ENCODE data around the gene HSPA1B.
A peak's percentile ranks its signal among the peaks of the same experiment; 100 is the strongest.
"Not testable (repeated sequence)": the region's sequence is repeated elsewhere in the genome, so short reads cannot be mapped to it uniquely, and the experiment has no call there.

The HSPA1B gene

DNA sequence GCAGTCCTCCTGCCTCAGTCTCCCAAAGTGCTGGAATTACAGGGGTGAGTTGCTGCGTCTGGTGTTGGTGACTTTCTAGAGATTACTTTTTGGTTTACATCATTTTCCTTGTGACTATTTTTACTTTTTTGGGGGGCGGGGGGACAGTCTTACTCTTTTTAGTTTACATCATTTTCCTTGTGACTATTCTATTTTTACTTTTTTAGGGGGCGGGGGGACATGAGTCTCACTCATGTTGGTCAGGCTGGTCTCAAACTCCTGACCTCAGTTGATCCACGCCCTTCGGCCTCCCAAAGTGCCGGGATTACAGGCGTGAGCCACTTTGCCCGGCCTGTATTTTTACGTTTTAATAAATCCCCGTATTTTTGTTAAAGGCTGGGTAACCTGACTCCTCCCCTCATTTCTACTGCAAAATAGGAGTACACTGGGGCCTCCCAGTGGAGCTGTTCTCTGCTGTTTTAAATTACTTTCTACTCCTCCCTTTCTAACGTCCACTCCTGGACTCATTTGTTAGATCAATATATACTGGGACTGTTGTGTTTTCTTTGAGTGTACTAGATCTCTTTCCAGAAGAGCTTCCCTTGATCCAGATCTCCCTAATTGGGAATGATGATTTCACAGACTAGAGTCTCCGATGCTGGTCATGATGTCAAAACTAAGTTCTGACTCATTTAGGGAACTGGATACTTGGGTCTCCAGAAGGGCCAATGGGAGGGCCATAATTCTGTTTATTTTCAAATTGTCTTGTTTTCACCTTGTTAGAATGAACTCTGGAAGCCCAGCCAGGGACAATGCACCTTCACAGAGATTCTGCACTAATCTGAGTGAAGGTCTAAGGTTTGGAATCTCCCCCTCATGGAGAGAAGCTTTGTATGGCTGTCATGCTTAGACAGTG is 9.2 kb downstream of the HSPA1B start (continued):
- TF ChIP-seq, protein P1, sequence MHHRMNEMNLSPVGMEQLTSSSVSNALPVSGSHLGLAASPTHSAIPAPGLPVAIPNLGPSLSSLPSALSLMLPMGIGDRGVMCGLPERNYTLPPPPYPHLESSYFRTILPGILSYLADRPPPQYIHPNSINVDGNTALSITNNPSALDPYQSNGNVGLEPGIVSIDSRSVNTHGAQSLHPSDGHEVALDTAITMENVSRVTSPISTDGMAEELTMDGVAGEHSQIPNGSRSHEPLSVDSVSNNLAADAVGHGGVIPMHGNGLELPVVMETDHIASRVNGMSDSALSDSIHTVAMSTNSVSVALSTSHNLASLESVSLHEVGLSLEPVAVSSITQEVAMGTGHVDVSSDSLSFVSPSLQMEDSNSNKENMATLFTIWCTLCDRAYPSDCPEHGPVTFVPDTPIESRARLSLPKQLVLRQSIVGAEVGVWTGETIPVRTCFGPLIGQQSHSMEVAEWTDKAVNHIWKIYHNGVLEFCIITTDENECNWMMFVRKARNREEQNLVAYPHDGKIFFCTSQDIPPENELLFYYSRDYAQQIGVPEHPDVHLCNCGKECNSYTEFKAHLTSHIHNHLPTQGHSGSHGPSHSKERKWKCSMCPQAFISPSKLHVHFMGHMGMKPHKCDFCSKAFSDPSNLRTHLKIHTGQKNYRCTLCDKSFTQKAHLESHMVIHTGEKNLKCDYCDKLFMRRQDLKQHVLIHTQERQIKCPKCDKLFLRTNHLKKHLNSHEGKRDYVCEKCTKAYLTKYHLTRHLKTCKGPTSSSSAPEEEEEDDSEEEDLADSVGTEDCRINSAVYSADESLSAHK (tag by site-specific recombination; IDR thresholded peaks at IDR 0.05), result no peak
- 0 out of 2 replicates have a peak, but pooled peaks have one; percentile 52 for TF ChIP-seq ZFP37 (tag by site-specific recombination; IDR thresholded peaks at IDR 0.05)

DNA sequence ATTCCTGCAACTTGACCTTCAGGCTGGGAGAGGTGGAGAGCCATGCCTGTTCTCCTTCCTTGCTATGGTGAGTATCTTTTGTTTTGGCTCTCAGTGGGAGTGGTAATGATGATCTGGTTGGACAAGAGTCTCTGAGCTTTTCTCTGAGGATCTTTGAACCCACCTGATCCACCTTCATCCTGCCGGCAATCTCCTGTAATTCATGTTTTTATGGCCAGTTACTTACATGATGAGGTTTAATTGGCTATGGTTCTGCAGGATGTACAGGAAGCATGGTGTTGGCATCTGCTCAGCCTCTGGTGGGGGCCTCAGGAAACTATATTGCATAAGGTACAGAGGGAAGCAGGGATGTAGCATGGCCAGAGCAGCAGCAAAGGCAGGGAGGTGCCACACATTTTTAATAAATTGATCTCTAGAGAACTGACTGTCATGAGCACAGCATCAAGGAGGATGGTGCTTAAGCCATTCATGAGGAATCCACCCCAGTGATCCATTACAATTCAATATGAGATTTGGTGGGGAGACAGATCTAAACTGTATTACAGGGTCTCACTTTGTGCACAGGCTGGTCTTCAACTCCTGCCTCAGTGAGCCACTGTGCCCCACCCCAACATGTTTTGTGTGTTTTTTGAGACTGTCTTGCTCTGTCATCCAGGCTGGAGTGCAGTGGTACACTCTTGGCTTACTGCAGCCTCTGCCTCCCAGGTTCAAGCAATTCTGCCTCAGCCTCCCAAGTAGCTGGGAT is 10.0 kb downstream of the HSPA1B start:
- peak overlapping the region; percentile 9; the same call in 1 of the 2 replicates for H3K4me3 ChIP-seq (ENCODE audit: low read depth, low read length)
- TF ChIP-seq, protein P2, sequence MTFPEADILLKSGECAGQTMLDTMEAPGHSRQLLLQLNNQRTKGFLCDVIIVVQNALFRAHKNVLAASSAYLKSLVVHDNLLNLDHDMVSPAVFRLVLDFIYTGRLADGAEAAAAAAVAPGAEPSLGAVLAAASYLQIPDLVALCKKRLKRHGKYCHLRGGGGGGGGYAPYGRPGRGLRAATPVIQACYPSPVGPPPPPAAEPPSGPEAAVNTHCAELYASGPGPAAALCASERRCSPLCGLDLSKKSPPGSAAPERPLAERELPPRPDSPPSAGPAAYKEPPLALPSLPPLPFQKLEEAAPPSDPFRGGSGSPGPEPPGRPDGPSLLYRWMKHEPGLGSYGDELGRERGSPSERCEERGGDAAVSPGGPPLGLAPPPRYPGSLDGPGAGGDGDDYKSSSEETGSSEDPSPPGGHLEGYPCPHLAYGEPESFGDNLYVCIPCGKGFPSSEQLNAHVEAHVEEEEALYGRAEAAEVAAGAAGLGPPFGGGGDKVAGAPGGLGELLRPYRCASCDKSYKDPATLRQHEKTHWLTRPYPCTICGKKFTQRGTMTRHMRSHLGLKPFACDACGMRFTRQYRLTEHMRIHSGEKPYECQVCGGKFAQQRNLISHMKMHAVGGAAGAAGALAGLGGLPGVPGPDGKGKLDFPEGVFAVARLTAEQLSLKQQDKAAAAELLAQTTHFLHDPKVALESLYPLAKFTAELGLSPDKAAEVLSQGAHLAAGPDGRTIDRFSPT (tag by site-specific recombination; IDR thresholded peaks at IDR 0.05), result no peak
- no peak for TF ChIP-seq ZSCAN16 (tag by site-specific recombination; IDR thresholded peaks at IDR 0.05)
- CTCF ChIA-PET, result interaction anchor here (0.6 to 1.6 kb wide), 4 partner anchors 16 to 68 kb away, joined by 3 to 10 read pairs (median 5); partner anchors contain the start of gene VARS1
- POLR2A ChIA-PET, result interaction anchor here (0.5 to 12.5 kb wide), 13 partner anchors 9 to 115 kb away, joined by 3 to 125 read pairs (median 5); partner anchors contain the start of genes EHMT2, HSPA1A, HSPA1B and HSPA1L
- no peaks in the 10 kb centered on the region for H3K9me3 ChIP-seq (ENCODE audit: control insufficient read depth, insufficient read depth, low read depth, low read length)
- H3K36me3 ChIP-seq (ENCODE audit: control insufficient read depth in 2 of 2, insufficient read depth in 1 of 2, low read length in 2 of 2), result peaks cover 47 to 52% of the 10 kb centered on the region in 2 experiments
- H3K4me1 ChIP-seq (ENCODE audit: control insufficient read depth, insufficient read depth, low read length), result peaks cover 9% of the 10 kb centered on the region
- peak overlapping the region; percentile 35; the same call in 1 of the 2 replicates for H3K27ac ChIP-seq (ENCODE audit: extremely low read depth, low read depth, low read length)

DNA sequence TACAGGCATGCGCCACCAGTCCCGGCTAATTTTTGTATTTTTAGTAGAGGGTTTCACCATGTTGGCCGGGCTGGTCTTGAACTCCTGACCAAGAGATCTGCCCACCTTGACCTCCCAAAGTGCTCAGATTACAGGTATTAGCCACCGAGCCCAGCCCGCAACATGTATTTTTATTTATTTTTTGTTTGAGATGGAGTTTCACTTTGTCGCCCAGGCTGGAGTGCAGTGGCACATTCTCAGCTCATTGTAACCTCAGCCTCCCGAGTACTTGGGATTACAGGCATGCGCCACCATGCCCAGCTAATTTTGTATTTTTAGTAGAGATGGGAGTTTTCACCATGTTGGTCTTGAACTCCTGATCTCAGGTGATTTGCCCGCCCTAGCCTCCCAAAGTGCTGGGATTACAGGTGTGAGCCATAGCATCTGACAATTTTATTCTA is 10.6 kb downstream of the HSPA1B start:
- H3K4me3 ChIP-seq (ENCODE audit: low read depth, low read length); H3K4me1 ChIP-seq (ENCODE audit: control insufficient read depth, insufficient read depth, low read length); H3K9me3 ChIP-seq (ENCODE audit: control insufficient read depth, insufficient read depth, low read depth, low read length); H3K27ac ChIP-seq (ENCODE audit: extremely low read depth, low read depth, low read length): not testable (repeated sequence)
- ChIA-PET POLR2A (interaction anchor here (0.5 to 12.5 kb wide), 5 partner anchors 11 to 31 kb away, joined by 4 to 125 read pairs (median 10); partner anchors contain the start of genes HSPA1A, HSPA1B, HSPA1L and LSM2), CTCF (interaction anchor here (0.6 to 1.5 kb wide), 4 partner anchors 15 to 69 kb away, joined by 3 to 10 read pairs (median 5); partner anchors contain the start of genes LSM2 and VARS1)
- H3K36me3 ChIP-seq (ENCODE audit: control insufficient read depth in 2 of 2, insufficient read depth in 1 of 2, low read length in 2 of 2), result peaks cover 47 to 52% of the 10 kb centered on the region in 2 experiments

DNA sequence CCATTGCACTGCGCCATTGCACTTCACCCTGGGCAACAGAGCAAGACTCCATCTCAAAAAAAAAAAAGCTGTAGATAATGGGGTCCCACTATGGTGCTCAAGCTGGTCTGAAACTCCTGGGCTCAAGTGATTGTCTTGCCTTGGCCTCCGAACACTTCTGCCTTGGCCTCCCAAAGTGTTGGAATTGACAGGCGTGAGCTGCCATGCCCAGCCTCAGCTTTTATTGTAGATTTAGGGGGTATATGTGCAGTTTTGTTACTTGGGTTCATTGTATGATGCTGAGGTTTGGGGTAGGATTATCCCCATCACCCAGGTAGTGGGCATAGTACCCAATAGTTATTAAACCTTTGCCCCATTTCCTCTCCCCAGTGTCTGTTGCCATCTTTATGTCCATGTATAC is 11.4 kb downstream of the HSPA1B start:
- Histone ChIP-seq H3K27ac (ENCODE audit: extremely low read depth, low read depth, low read length) (no peak overlapping the region), H3K4me3 (ENCODE audit: low read depth, low read length) (no peak overlapping the region), H3K4me1 (ENCODE audit: control insufficient read depth, insufficient read depth, low read length) (peaks cover 9% of the 10 kb centered on the region), H3K9me3 (ENCODE audit: control insufficient read depth, insufficient read depth, low read depth, low read length) (no peaks in the 10 kb centered on the region), H3K36me3 (ENCODE audit: control insufficient read depth in 2 of 2, insufficient read depth in 1 of 2, low read length in 2 of 2) (peaks cover 47 to 52% of the 10 kb centered on the region in 2 experiments)
- TF ChIP-seq TRIM28 (IDR thresholded peaks at IDR 0.05; ENCODE audit: borderline replicate concordance, low read length) (no peak), ZNF121 (tag by site-specific recombination; IDR thresholded peaks at IDR 0.05) (0 out of 2 replicates have a peak, but pooled peaks have one; percentile 17)
- TF ChIP-seq, protein P3, sequence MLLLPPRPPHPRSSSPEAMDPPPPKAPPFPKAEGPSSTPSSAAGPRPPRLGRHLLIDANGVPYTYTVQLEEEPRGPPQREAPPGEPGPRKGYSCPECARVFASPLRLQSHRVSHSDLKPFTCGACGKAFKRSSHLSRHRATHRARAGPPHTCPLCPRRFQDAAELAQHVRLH (tag by site-specific recombination; IDR thresholded peaks at IDR 0.05), result no peak
- POLR2A ChIA-PET, result interaction anchor here (1.3 to 12.5 kb wide), 6 partner anchors 12 to 133 kb away, joined by 3 to 125 read pairs (median 8); partner anchors contain the start of genes DXO, HSPA1A, HSPA1B and HSPA1L
- CTCF ChIA-PET, result interaction anchor here (0.6 to 1.5 kb wide), 7 partner anchors 32 to 133 kb away, joined by 3 to 10 read pairs (median 4); partner anchors contain the start of genes LSM2 and VARS1

DNA sequence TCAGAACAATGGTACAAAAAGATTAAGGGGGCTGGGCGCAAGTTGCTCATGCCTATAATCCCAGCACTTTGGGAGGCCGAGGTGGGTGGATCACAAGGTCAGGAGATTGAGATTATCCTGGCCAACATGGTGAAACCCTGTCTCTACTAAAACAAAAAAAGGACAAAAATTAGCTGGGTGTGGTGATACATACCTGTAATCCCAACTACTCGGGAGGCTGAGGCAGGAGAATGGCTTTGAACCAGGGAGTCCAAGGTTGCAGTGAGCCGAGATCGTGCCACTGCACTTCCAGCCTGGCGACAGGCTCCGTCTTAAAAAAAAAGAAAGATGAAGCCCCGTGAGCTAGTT is 12.2 kb downstream of the HSPA1B start:
- CTCF ChIA-PET, result interaction anchor here (0.7 to 1.4 kb wide), 4 partner anchors 24 to 133 kb away, joined by 3 read pairs; a partner anchor contains a TSS
- peaks cover 47 to 52% of the 10 kb centered on the region in 2 experiments for H3K36me3 ChIP-seq (ENCODE audit: control insufficient read depth in 2 of 2, insufficient read depth in 1 of 2, low read length in 2 of 2)
- not testable (repeated sequence) for H3K9me3 ChIP-seq (ENCODE audit: control insufficient read depth, insufficient read depth, low read depth, low read length); H3K27ac ChIP-seq (ENCODE audit: extremely low read depth, low read depth, low read length); H3K4me3 ChIP-seq (ENCODE audit: low read depth, low read length); H3K4me1 ChIP-seq (ENCODE audit: control insufficient read depth, insufficient read depth, low read length)
- POLR2A ChIA-PET, result interaction anchor here (0.5 to 12.5 kb wide), 9 partner anchors 13 to 1778 kb away, joined by 3 to 125 read pairs (median 4); partner anchors contain the start of genes DXO, HSPA1B, NEU1 and POLR1H
